OCI-LY7 (cell line): ENCODE data around the gene NDUFS6.

Experiments
- EZH2phosphoT487 ChIP-seq: fragments of 200-600 bp; sonication (generic); IDR thresholded peaks from 2 replicates; pipeline ENCODE4 v1.6.1; 2018; ENCODE audit warnings: low read depth, borderline replicate concordance, mild to moderate bottlenecking, mixed run types, antibody characterized with exemption, low read length, moderate library complexity, mixed read lengths
- TF ChIP-seq, protein P1 (sequence below): fragments of 200-600 bp; sonication (generic); conservative IDR thresholded peaks from 2 replicates; pipeline ENCODE4 v1.5.1; 2014; ENCODE audit warnings: mild to moderate bottlenecking, antibody characterized with exemption, low read length, moderate library complexity, mixed read lengths

DNA sequence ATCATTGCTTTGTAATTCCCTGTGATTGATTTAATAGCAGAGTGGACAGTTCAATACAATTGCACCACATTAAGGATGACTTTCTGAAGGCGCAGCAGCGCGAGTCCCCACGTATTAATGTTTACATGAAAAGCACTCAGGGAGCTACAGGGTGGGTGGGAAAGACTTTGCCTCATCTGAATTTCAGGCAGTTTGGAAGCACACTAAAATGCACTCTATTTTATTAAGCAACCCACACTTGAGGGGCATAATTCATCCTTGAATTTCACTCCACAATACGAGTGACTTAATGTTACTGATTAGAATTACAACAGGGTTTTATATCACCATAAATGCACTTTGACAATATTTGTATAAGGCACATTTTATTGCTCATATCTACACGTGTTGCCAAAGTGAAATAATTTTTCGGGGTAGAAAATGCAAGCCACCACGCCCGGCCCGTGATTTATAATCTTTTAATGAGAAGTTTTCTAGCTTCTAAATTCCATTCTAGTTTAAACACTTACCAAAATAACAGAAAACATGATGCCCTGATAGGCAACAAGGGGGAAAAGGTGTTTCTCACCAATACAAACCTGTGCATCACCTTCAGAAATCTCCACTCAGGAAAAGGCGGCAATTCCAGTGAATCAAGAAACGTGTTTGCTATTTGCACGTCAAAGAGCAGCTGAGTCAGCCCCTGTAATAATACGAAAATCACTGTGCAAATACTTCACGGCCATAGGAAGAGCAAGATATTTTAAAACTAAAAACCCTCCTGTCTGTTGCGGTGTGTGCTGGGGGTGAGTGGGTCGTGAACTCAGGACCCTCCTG, 41.0 kb downstream of the NDUFS6 start:
- TF ChIP-seq, protein P1, sequence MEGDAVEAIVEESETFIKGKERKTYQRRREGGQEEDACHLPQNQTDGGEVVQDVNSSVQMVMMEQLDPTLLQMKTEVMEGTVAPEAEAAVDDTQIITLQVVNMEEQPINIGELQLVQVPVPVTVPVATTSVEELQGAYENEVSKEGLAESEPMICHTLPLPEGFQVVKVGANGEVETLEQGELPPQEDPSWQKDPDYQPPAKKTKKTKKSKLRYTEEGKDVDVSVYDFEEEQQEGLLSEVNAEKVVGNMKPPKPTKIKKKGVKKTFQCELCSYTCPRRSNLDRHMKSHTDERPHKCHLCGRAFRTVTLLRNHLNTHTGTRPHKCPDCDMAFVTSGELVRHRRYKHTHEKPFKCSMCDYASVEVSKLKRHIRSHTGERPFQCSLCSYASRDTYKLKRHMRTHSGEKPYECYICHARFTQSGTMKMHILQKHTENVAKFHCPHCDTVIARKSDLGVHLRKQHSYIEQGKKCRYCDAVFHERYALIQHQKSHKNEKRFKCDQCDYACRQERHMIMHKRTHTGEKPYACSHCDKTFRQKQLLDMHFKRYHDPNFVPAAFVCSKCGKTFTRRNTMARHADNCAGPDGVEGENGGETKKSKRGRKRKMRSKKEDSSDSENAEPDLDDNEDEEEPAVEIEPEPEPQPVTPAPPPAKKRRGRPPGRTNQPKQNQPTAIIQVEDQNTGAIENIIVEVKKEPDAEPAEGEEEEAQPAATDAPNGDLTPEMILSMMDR, result no peak
- TF ChIP-seq EZH2phosphoT487, result no peak
